ENCODE measurements around the gene CLSTN3. TPM values are rescaled to one million over a fixed set of nuclear protein-coding genes. Genes with fewer than 3 reads are reported as not detected.

The CLSTN3 gene
- total and polyA plus RNA-seq, 2 of the 13 experiments (the other 11 are each of a cell fraction or from before 2014, with no cell fraction given), result 26.2 to 94.1 TPM

GRCh38 chr12:7128681-7129286, 1.4 kb upstream of the CLSTN3 start, which contains the start of gene RBP5 (continued):
- TF ChIP-seq, protein P1, sequence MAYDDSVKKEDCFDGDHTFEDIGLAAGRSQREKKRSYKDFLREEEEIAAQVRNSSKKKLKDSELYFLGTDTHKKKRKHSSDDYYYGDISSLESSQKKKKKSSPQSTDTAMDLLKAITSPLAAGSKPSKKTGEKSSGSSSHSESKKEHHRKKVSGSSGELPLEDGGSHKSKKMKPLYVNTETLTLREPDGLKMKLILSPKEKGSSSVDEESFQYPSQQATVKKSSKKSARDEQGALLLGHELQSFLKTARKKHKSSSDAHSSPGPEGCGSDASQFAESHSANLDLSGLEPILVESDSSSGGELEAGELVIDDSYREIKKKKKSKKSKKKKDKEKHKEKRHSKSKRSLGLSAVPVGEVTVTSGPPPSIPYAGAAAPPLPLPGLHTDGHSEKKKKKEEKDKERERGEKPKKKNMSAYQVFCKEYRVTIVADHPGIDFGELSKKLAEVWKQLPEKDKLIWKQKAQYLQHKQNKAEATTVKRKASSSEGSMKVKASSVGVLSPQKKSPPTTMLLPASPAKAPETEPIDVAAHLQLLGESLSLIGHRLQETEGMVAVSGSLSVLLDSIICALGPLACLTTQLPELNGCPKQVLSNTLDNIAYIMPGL (CRISPR knock-in tag; IDR thresholded peaks at IDR 0.05; ENCODE audit: borderline replicate concordance in 1 of 2, low read depth in 1 of 2), result no peak; a peak in 1 of 4 replicates
- TF ChIP-seq ATF5 (CRISPR knock-in tag; IDR thresholded peaks at IDR 0.05; ENCODE audit: low read depth) (no peak), ZKSCAN5 (CRISPR knock-in tag; IDR thresholded peaks at IDR 0.05) (no peak), ZFP36 (IDR thresholded peaks at IDR 0.05; ENCODE audit: borderline replicate concordance, low read depth, low read length, partially characterized antibody) (no peak), ZNF563 (CRISPR knock-in tag; IDR thresholded peaks at IDR 0.05) (no peak), ZNF530 (CRISPR knock-in tag; IDR thresholded peaks at IDR 0.05; ENCODE audit: low read depth) (no peak), ZFX (CRISPR knock-in tag; IDR thresholded peaks at IDR 0.05; ENCODE audit: low read depth) (peak; percentile 1; the same call in 1 of the 2 replicates), ZNF30 (CRISPR knock-in tag; IDR thresholded peaks at IDR 0.05) (no peak), MNT (IDR thresholded peaks at IDR 0.05) (no peak), HNRNPLL (IDR thresholded peaks at IDR 0.05; ENCODE audit: low read depth, low read length, poor library complexity, severe bottlenecking) (no peak), ZNF816 (CRISPR knock-in tag; IDR thresholded peaks at IDR 0.05; ENCODE audit: borderline replicate concordance) (no peak), SP140L (CRISPR knock-in tag; IDR thresholded peaks at IDR 0.05; ENCODE audit: borderline replicate concordance) (no peak), CCAR2 (optimal IDR thresholded peaks at IDR 0.05; ENCODE audit: low read depth, low read length) (no peak), ZNF768 (CRISPR knock-in tag; IDR thresholded peaks at IDR 0.05) (no peak), NR2C2 (CRISPR knock-in tag; IDR thresholded peaks at IDR 0.05; ENCODE audit: borderline replicate concordance) (no peak), ZNF143 (CRISPR knock-in tag; IDR thresholded peaks at IDR 0.05) (no peak), ZIK1 (CRISPR knock-in tag; IDR thresholded peaks at IDR 0.05; ENCODE audit: borderline replicate concordance, low read depth) (no peak), MXD1 (CRISPR knock-in tag; IDR thresholded peaks at IDR 0.05) (peak; percentile 22; the same call in 1 of the 2 replicates)
- TF ChIP-seq, protein P2, sequence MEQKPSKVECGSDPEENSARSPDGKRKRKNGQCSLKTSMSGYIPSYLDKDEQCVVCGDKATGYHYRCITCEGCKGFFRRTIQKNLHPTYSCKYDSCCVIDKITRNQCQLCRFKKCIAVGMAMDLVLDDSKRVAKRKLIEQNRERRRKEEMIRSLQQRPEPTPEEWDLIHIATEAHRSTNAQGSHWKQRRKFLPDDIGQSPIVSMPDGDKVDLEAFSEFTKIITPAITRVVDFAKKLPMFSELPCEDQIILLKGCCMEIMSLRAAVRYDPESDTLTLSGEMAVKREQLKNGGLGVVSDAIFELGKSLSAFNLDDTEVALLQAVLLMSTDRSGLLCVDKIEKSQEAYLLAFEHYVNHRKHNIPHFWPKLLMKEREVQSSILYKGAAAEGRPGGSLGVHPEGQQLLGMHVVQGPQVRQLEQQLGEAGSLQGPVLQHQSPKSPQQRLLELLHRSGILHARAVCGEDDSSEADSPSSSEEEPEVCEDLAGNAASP (CRISPR knock-in tag; IDR thresholded peaks at IDR 0.05; ENCODE audit: borderline replicate concordance), result no peak
- TF ChIP-seq, protein P3, sequence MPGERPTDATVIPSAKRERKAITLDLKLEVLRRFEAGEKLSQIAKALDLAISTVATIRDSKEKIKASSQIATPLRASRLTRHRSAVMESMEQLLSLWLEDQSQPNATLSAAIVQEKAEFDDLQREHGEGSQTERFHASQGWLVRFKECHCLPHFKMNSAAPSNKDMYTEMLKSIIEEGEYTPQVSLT (CRISPR knock-in tag; IDR thresholded peaks at IDR 0.05; ENCODE audit: borderline replicate concordance, low read depth), result no peak

Measured in HepG2 (cell line).